Caco-2 (cell line): Measurements from ENCODE around the gene MPHOSPH8. TPM values are rescaled to one million over a fixed set of nuclear protein-coding genes. Genes with fewer than 3 reads are reported as not detected.

Experiments
- BruUV-seq: library from RNA; stranded (reverse); fragments of 400-500 nt; replicated peaks from 2 replicates; lab custom pipeline; 2021; lab: Mats Ljungman, UMichigan
- CTCF ChIA-PET: fragments of 300-600 bp; sonication (Branson Sonifier 250); formaldehyde crosslinking; loops from one replicate; lab custom pipeline; 2022; ENCODE audit warnings: antibody characterized with exemption; lab: Charles Lee
- POLR2A ChIA-PET: fragments of 300-600 bp; sonication (Branson Sonifier 250); formaldehyde crosslinking; loops from one replicate; lab custom pipeline; 2022; ENCODE audit warnings: antibody characterized with exemption; lab: Charles Lee
- DNase-seq, 2 experiments: peaks; one replicate each; pipeline versions ENCODE4 v3.0.0 to v3.0.0-alpha.2; 2020 to 2022
- H3K27me3 ChIP-seq: replicated peaks from 2 replicates; pipeline ENCODE4 v1.6.0; 2011; ENCODE audit warnings: low read length; ENCODE audit not compliant: control insufficient read depth, insufficient read depth
- H3K36me3 ChIP-seq: 2 replicates; pipeline ENCODE4 v1.5.1; 2011; ENCODE audit warnings: low read length; ENCODE audit not compliant: control insufficient read depth, insufficient read depth
- H3K4me1 ChIP-seq: fragments of 250-450 bp; sonication (Bioruptor Pico); 2 replicates; pipeline ENCODE4 v1.5.1; 2020; ENCODE audit warnings: mild to moderate bottlenecking
- H3K4me3 ChIP-seq: 2 replicates; pipeline ENCODE4 v1.5.1; 2011; ENCODE audit warnings: low read depth, mild to moderate bottlenecking, control low read depth, low read length
- H3K9me3 ChIP-seq: fragments of 250-450 bp; sonication (Bioruptor Pico); 2 replicates; pipeline ENCODE4 v1.5.1; 2020; ENCODE audit warnings: mild to moderate bottlenecking, moderate library complexity
- H3K27ac Mint-ChIP-seq: one replicate; pipeline ENCODE4 v1.8.0; 2022; ENCODE audit warnings: mixed read lengths; ENCODE audit not compliant: unreplicated experiment
- H3K27me3 Mint-ChIP-seq: one replicate; pipeline ENCODE4 v1.8.0; 2022; ENCODE audit warnings: mixed read lengths; ENCODE audit not compliant: insufficient read depth, unreplicated experiment
- H3K36me3 Mint-ChIP-seq: one replicate; pipeline ENCODE4 v1.8.0; 2022; ENCODE audit warnings: mild to moderate bottlenecking, mixed read lengths; ENCODE audit not compliant: insufficient read depth, unreplicated experiment
- H3K4me1 Mint-ChIP-seq: one replicate; pipeline ENCODE4 v1.8.0; 2022; ENCODE audit warnings: low read depth, mixed read lengths; ENCODE audit not compliant: unreplicated experiment
- H3K4me3 Mint-ChIP-seq: one replicate; pipeline ENCODE4 v1.8.0; 2022; ENCODE audit warnings: mild to moderate bottlenecking, moderate library complexity, mixed read lengths; ENCODE audit not compliant: unreplicated experiment
- H3K9me3 Mint-ChIP-seq: one replicate; pipeline ENCODE4 v1.8.0; 2022; ENCODE audit warnings: mixed read lengths; ENCODE audit not compliant: unreplicated experiment
- CTCF ChIP-seq, 2 experiments: fragments of 200-600 bp in 1 of 2; IDR thresholded peaks; 1 replicate in 1 of 2; 2 replicates in 1 of 2; pipeline versions ENCODE4 v1.5.1 to v1.8.0; 2011 to 2022; ENCODE audit warnings: antibody characterized with exemption in 1 of 2, control low read depth in 1 of 2, inconsistent platforms in 1 of 2, low read depth in 1 of 2, low read length in 1 of 2, mild to moderate bottlenecking in 1 of 2, moderate library complexity in 1 of 2; ENCODE audit not compliant: insufficient read depth in 1 of 2, severe bottlenecking in 1 of 2, unreplicated experiment in 1 of 2
- intact Hi-C: fragments of 100-400 bp; cut with micrococcal nuclease; formaldehyde crosslinking; loops from one replicate; pipeline ENCODE4 v1.10.0; 2022; ENCODE audit not compliant: unreplicated experiment
- total RNA-seq: library from RNA; stranded (reverse); gene quantifications from 2 replicates; pipeline ENCODE4 v1.2.3, GENCODE V29; 2022

The MPHOSPH8 gene
- total RNA-seq, 1 experiment from 2014 or later = 31.6 TPM

- Mint-ChIP-seq H3K4me1 (peaks cover 45% of the 10 kb centered on the region), H3K36me3 (no peaks in the 10 kb centered on the region), H3K27me3 (no peaks in the 10 kb centered on the region), H3K9me3 (no peaks in the 10 kb centered on the region), H3K27ac (peak overlapping the region; percentile 6), H3K4me3 (peak overlapping the region; percentile 11)
- H3K9me3 ChIP-seq = no peaks in the 10 kb centered on the region
- no peak overlapping the region for H3K4me3 ChIP-seq
- intact Hi-C loops = loop anchor here (10.0 kb wide), 1 partner anchor 358 kb away; the partner anchor contains the start of gene ZMYM2
- peaks cover 64% of the 10 kb centered on the region for H3K4me1 ChIP-seq
- DNase-seq = peak; percentile 75 to 86
- TF ChIP-seq CTCF (IDR thresholded peaks at IDR 0.05; ENCODE audit: insufficient read depth in 1 of 2, low read depth in 1 of 2, low read length in 1 of 2, severe bottlenecking in 1 of 2, unreplicated experiment in 1 of 2) = no peak
- H3K27me3 ChIP-seq = no peaks in the 10 kb centered on the region
- no TSS peak for BruUV-seq
- no peaks in the 10 kb centered on the region for H3K36me3 ChIP-seq
- POLR2A ChIA-PET = interaction anchor here (0.9 kb wide), 1 partner anchor 36 kb away, joined by 4 read pairs; no protein-coding TSS in a partner anchor
- CTCF ChIA-PET = interaction anchor here (0.6 kb wide), 1 partner anchor 153 kb away, joined by 6 read pairs; no protein-coding TSS in a partner anchor
These were observed 36.5 kb upstream of the MPHOSPH8 start for GRCh38 chr13:19596960-19597361.

DNA sequence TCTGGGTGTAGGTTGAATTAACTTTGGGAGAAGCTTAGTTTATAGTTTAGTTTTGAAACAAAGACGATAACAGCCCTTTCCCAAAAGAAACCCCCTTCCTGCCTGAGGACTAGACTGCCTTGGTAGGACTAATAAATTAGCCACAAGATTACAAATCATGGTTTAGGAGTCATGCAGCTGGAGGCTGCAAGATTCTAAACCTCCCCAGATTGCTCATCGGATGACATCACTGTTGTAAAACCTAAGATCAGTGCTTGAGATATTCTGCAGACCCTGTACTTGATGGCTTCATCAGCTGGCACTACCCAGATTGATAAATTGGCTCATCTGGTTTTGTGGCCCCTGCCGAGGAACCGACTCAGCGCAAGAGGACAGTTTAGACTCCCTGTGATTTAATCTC, 35.9 kb upstream of the MPHOSPH8 start:
- Histone ChIP-seq H3K4me1 (peaks cover 64% of the 10 kb centered on the region), H3K4me3 (no peak overlapping the region), H3K27me3 (no peaks in the 10 kb centered on the region), H3K9me3 (no peaks in the 10 kb centered on the region), H3K36me3 (no peaks in the 10 kb centered on the region)
- DNase-seq = no peak
- Mint-ChIP-seq H3K4me1 (peaks cover 45% of the 10 kb centered on the region), H3K4me3 (no peak overlapping the region), H3K36me3 (no peaks in the 10 kb centered on the region), H3K27me3 (no peaks in the 10 kb centered on the region), H3K27ac (peak overlapping the region; percentile 6), H3K9me3 (no peaks in the 10 kb centered on the region)
- no peak for TF ChIP-seq CTCF (IDR thresholded peaks at IDR 0.05; ENCODE audit: insufficient read depth in 1 of 2, low read depth in 1 of 2, low read length in 1 of 2, severe bottlenecking in 1 of 2, unreplicated experiment in 1 of 2)
- BruUV-seq = no TSS peak
- ChIA-PET CTCF (no interaction called here), POLR2A (interaction anchor here (0.9 kb wide), 1 partner anchor 35 kb away, joined by 4 read pairs; no protein-coding TSS in a partner anchor)
- intact Hi-C loops = loop anchor here (10.0 kb wide), 1 partner anchor 357 kb away; the partner anchor contains the start of gene ZMYM2

GRCh38 chr13:19601749-19602725, 31.4 kb upstream of the MPHOSPH8 start:
- peak; percentile 81 to 89 for DNase-seq
- BruUV-seq = no TSS peak
- peaks cover 8% of the 10 kb centered on the region for H3K36me3 ChIP-seq
- CTCF ChIA-PET = interaction anchor here (1.1 to 1.7 kb wide), 2 partner anchors 17 to 31 kb away, joined by 7 read pairs; partner anchors contain the start of gene MPHOSPH8
- peak overlapping the region; percentile 81 for H3K4me3 ChIP-seq
- intact Hi-C loops = loop anchor here (1.0 to 5.0 kb wide), 3 partner anchors 31 to 260 kb away; partner anchors contain the start of genes MPHOSPH8 and ZMYM5
- Mint-ChIP-seq H3K4me3 (peak overlapping the region; percentile 80), H3K27me3 (no peaks in the 10 kb centered on the region), H3K36me3 (peaks cover 28% of the 10 kb centered on the region), H3K27ac (peak overlapping the region; percentile 26), H3K9me3 (peaks cover 22% of the 10 kb centered on the region), H3K4me1 (peaks cover 23% of the 10 kb centered on the region)
- peaks cover 7% of the 10 kb centered on the region for H3K9me3 ChIP-seq
- peaks cover 48% of the 10 kb centered on the region for H3K4me1 ChIP-seq
- TF ChIP-seq CTCF (IDR thresholded peaks at IDR 0.05; ENCODE audit: insufficient read depth in 1 of 2, low read depth in 1 of 2, low read length in 1 of 2, severe bottlenecking in 1 of 2, unreplicated experiment in 1 of 2) = peak in 1 of 2 experiments; percentile 41
- POLR2A ChIA-PET = interaction anchor here (2.7 kb wide), 1 partner anchor 32 kb away, joined by 12 read pairs; the partner anchor contains the start of gene MPHOSPH8
- H3K27me3 ChIP-seq = no peaks in the 10 kb centered on the region
